Gastroesophageal sphincter (tissue), 3 donors: ENCODE results near the gene MEGF11.

Experiments
- CTCF ChIP-seq, 4 experiments: fragments of 200-600 bp in 2 of 4; fragments of 450-650 bp in 2 of 4; sonication (generic) in 1 of 4; IDR thresholded peaks; one replicate each; pipeline ENCODE4 v1.5.1; 2017 to 2019; ENCODE audit warnings: antibody characterized with exemption in 4 of 4, mild to moderate bottlenecking in 2 of 4, moderate library complexity in 2 of 4
- POLR2A ChIP-seq, 2 donors: fragments of 450-650 bp; IDR thresholded peaks; one replicate each; pipeline ENCODE4 v1.6.1; 2017; ENCODE audit warnings: antibody characterized with exemption in 2 of 2, mild to moderate bottlenecking in 2 of 2, moderate library complexity in 1 of 2
- POLR2AphosphoS5 ChIP-seq: sonication (generic); formaldehyde crosslinking; IDR thresholded peaks from one replicate; pipeline ENCODE4 v1.6.1; 2017; ENCODE audit warnings: antibody characterized with exemption

GRCh38 chr15:66094331-66094730 lies 159.2 kb downstream of the MEGF11 start:
- TF ChIP-seq CTCF (IDR thresholded peaks at IDR 0.05) (no peak), POLR2AphosphoS5 (no peak), POLR2A (IDR thresholded peaks at IDR 0.05) (no peak)
